Measurements from ENCODE around the gene DLST. TPM values are rescaled to one million over a fixed set of nuclear protein-coding genes. Genes with fewer than 3 reads are reported as not detected.

The DLST gene
- total RNA-seq, 4 donors from 2014 or later: 71.3 to 157 (median 105) TPM

DNA sequence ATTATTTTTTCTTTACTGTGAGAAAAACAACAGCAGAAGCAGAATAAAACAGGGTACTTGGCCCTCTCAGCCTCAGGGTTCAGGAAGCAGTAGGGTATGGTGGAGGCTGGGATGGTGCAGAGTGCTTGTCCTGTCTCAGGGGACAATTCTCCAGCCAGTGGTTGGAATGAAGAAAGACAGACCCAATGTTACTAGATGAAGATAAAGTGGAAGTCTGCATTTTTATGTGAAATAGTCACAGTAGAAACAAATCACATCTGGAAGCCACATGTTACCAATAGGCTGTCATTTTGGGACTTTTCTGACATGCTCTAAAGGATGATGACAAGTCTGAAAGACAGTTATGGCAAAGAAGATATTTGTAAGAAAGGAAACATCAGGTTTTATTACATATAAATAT, 38.1 kb upstream of the DLST start:
- TF ChIP-seq, protein P1, sequence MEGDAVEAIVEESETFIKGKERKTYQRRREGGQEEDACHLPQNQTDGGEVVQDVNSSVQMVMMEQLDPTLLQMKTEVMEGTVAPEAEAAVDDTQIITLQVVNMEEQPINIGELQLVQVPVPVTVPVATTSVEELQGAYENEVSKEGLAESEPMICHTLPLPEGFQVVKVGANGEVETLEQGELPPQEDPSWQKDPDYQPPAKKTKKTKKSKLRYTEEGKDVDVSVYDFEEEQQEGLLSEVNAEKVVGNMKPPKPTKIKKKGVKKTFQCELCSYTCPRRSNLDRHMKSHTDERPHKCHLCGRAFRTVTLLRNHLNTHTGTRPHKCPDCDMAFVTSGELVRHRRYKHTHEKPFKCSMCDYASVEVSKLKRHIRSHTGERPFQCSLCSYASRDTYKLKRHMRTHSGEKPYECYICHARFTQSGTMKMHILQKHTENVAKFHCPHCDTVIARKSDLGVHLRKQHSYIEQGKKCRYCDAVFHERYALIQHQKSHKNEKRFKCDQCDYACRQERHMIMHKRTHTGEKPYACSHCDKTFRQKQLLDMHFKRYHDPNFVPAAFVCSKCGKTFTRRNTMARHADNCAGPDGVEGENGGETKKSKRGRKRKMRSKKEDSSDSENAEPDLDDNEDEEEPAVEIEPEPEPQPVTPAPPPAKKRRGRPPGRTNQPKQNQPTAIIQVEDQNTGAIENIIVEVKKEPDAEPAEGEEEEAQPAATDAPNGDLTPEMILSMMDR (IDR thresholded peaks at IDR 0.05 in 4 of 5, conservative IDR thresholded peaks at IDR 0.05 in 1 of 5): no peak
- no peak for TF ChIP-seq POLR2A (IDR thresholded peaks at IDR 0.05)
- Histone ChIP-seq H3K27ac (no peak overlapping the region), H3K9me3 (no peaks in the 10 kb centered on the region), H3K36me3 (no peaks in the 10 kb centered on the region), H3K4me1 (no peaks in the 10 kb centered on the region), H3K27me3 (no peaks in the 10 kb centered on the region), H3K4me3 (no peak overlapping the region)
- in situ Hi-C loops (cut with MboI; ENCODE audit: low sequenced_read_pairs in 4 of 4) (no loop called here), intact Hi-C loops (cut with DNase I; ENCODE audit: low total_unique reads) (no loop called here)
- no peak for DNase-seq
- no peak for ATAC-seq

- ATAC-seq (no peak), DNase-seq (no peak)
- in situ Hi-C loops (cut with MboI; ENCODE audit: low sequenced_read_pairs in 4 of 4): no loop called here
- no peak overlapping the region for H3K4me3 ChIP-seq
- no peaks in the 10 kb centered on the region for H3K9me3 ChIP-seq
- intact Hi-C loops (cut with DNase I; ENCODE audit: low total_unique reads): no loop called here
- no peaks in the 10 kb centered on the region for H3K36me3 ChIP-seq
- no peak overlapping the region for H3K27ac ChIP-seq
- TF ChIP-seq, protein P1 (IDR thresholded peaks at IDR 0.05 in 4 of 5, conservative IDR thresholded peaks at IDR 0.05 in 1 of 5): no peak
- no peak for TF ChIP-seq POLR2A (IDR thresholded peaks at IDR 0.05)
- no peaks in the 10 kb centered on the region for H3K27me3 ChIP-seq
- no peaks in the 10 kb centered on the region for H3K4me1 ChIP-seq
These were observed 35.5 kb upstream of the DLST start for GRCh38 chr14:74846168-74846567.

DNA sequence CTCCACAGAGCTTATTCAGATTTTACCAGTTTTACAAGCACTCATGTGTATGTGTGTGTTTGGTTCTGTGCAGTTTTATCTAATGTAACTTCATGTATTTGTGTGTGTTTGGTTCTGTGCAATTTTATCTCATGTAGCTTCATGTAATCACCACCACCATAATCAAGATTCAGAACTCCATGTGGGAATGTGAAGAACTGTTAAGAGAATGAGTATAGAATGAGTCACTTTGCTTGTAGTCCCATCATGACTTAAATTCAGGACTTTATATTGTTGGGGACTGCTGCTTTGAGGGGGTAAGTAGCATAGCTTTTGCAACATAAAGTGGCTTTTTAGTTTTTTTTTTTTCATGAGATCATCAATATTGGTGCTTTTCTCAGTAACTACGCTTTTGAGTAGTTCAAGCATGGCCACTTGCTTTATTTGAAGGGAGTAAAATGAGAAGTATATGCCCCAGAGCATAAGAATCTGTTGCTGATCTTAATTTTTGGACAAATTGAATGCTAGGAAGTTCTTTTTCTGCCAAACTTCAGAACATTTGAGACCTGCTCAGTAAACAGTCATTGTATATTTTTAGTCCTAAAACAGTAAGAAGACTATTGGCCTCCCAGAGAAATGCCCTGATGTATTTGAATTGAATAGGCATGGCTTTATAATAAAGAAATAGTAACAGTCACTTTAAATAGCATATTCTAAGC, 34.6 kb upstream of the DLST start:
- H3K27me3 ChIP-seq: no peaks in the 10 kb centered on the region
- DNase-seq (no peak), ATAC-seq (no peak)
- no peak for TF ChIP-seq POLR2A (IDR thresholded peaks at IDR 0.05)
- TF ChIP-seq, protein P1 (IDR thresholded peaks at IDR 0.05 in 4 of 5, conservative IDR thresholded peaks at IDR 0.05 in 1 of 5): no peak
- H3K4me1 ChIP-seq: no peaks in the 10 kb centered on the region
- H3K9me3 ChIP-seq: no peaks in the 10 kb centered on the region
- H3K4me3 ChIP-seq: no peak overlapping the region
- no peaks in the 10 kb centered on the region for H3K36me3 ChIP-seq
- intact Hi-C loops (cut with DNase I; ENCODE audit: low total_unique reads) (no loop called here), in situ Hi-C loops (cut with MboI; ENCODE audit: low sequenced_read_pairs in 4 of 4) (no loop called here)
- H3K27ac ChIP-seq: no peak overlapping the region

DNA sequence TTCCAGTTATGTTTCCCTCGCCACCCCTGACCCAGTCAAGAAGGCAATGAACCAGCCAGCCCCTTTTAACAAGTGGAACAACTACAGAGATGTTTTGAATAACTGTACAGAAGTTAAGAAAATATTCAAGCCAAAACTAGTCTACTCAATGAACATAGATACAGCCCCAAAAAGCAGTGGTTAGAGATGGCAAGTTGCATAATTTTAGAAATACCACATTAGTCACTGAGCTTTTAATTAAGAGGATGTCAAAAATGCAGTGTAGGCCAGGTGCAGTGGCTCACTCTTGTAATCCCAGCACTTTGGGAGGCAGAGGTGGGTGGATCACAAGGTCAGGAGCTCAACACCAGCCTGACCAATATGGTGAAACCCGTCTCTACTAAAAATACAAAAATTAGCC, 32.9 kb upstream of the DLST start:
- ATAC-seq (no peak), DNase-seq (no peak)
- no peaks in the 10 kb centered on the region for H3K9me3 ChIP-seq
- H3K36me3 ChIP-seq: no peaks in the 10 kb centered on the region
- TF ChIP-seq, protein P1 (IDR thresholded peaks at IDR 0.05 in 4 of 5, conservative IDR thresholded peaks at IDR 0.05 in 1 of 5): no peak
- TF ChIP-seq POLR2A (IDR thresholded peaks at IDR 0.05): no peak
- no peak overlapping the region for H3K27ac ChIP-seq
- H3K4me1 ChIP-seq: no peaks in the 10 kb centered on the region
- H3K27me3 ChIP-seq: no peaks in the 10 kb centered on the region
- H3K4me3 ChIP-seq: no peak overlapping the region
- intact Hi-C loops (cut with DNase I; ENCODE audit: low total_unique reads): no loop called here
- in situ Hi-C loops (cut with MboI; ENCODE audit: low sequenced_read_pairs in 4 of 4): no loop called here

Measured in gastrocnemius medialis (tissue), 4 donors.